ENCODE data around the gene SF3B2. TPM values are rescaled to one million over a fixed set of nuclear protein-coding genes. Genes with fewer than 3 reads are reported as not detected.
"Not testable (repeated sequence)": the region's sequence is repeated elsewhere in the genome, so short reads cannot be mapped to it uniquely, and the experiment has no call there.

Gene SF3B2
- total and polyA plus RNA-seq, 2 donors (not counting 1 experiment from before 2014, with no cell fraction given) = 139 to 205 TPM

- H3K9ac ChIP-seq (ENCODE audit: low read length) = peak overlapping the region; percentile 25
- no peaks in the 10 kb centered on the region for H3K27me3 ChIP-seq (replicated peaks in 1 of 4; ENCODE audit: control extremely low read depth in 1 of 4, control insufficient read depth in 3 of 4, insufficient read depth in 4 of 4, low read length in 3 of 4)
- no peaks in the 10 kb centered on the region for H3K9me3 ChIP-seq (ENCODE audit: control extremely low read depth in 1 of 3, control insufficient read depth in 2 of 3, insufficient read depth in 1 of 3, low read length in 2 of 3)
- CTCF ChIA-PET = interaction anchor here (0.7 to 6.6 kb wide), 4 partner anchors 9 to 209 kb away, joined by 3 to 98 read pairs (median 4); partner anchors contain the start of gene PACS1
- peaks cover 69 to 78% of the 10 kb centered on the region in 2 donors for H3K4me1 ChIP-seq (ENCODE audit: control insufficient read depth in 2 of 2, insufficient read depth in 2 of 2, low read length in 2 of 2)
- H2AFZ ChIP-seq (ENCODE audit: insufficient read depth, low read depth, low read length, poor library complexity, severe bottlenecking) = no peak overlapping the region
- peak overlapping the region; percentile 45 to 93 for H3K27ac ChIP-seq (ENCODE audit: low read length in 2 of 2)
- WGBS (ENCODE audit: insufficient coverage) = no CpG with 5 or more reads among the region's 3 CpGs
- peak; percentile 66 for DNase-seq
- intact Hi-C loops (cut with micrococcal nuclease) = no loop called here
- no peak for TF ChIP-seq EZH2 (IDR thresholded peaks at IDR 0.05; ENCODE audit: borderline replicate concordance, insufficient read depth, low read depth, low read length, poor library complexity, severe bottlenecking)
- TF ChIP-seq, protein P1, sequence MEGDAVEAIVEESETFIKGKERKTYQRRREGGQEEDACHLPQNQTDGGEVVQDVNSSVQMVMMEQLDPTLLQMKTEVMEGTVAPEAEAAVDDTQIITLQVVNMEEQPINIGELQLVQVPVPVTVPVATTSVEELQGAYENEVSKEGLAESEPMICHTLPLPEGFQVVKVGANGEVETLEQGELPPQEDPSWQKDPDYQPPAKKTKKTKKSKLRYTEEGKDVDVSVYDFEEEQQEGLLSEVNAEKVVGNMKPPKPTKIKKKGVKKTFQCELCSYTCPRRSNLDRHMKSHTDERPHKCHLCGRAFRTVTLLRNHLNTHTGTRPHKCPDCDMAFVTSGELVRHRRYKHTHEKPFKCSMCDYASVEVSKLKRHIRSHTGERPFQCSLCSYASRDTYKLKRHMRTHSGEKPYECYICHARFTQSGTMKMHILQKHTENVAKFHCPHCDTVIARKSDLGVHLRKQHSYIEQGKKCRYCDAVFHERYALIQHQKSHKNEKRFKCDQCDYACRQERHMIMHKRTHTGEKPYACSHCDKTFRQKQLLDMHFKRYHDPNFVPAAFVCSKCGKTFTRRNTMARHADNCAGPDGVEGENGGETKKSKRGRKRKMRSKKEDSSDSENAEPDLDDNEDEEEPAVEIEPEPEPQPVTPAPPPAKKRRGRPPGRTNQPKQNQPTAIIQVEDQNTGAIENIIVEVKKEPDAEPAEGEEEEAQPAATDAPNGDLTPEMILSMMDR (IDR thresholded peaks at IDR 0.05) = no peak
- no peaks in the 10 kb centered on the region for H3K9me3 Mint-ChIP-seq (ENCODE audit: insufficient read depth)
- H3K27ac Mint-ChIP-seq = peak overlapping the region; percentile 96
- peaks cover 82% of the 10 kb centered on the region for H3K4me1 Mint-ChIP-seq
- H3K79me2 ChIP-seq (ENCODE audit: control insufficient read depth, insufficient read depth, low read length) = peaks cover 92% of the 10 kb centered on the region
- H4K20me1 ChIP-seq (ENCODE audit: control insufficient read depth, insufficient read depth, low read length, poor library complexity, severe bottlenecking) = peaks cover 7% of the 10 kb centered on the region
- peak overlapping the region in 1 of 5 experiments; percentile 1 for H3K4me3 ChIP-seq (ENCODE audit: control extremely low read depth in 1 of 5, extremely low read depth in 1 of 5, insufficient read depth in 1 of 5, low read depth in 2 of 5, low read length in 4 of 5)
- peak; percentile 11 for ATAC-seq (ENCODE audit: low read depth)
- peaks cover 1 to 26% of the 10 kb centered on the region in 2 experiments for H3K36me3 ChIP-seq (replicated peaks in 1 of 2; ENCODE audit: control extremely low read depth in 1 of 2, control insufficient read depth in 1 of 2, extremely low read depth in 1 of 2, insufficient read depth in 2 of 2, low read length in 1 of 2)
- H3K27me3 Mint-ChIP-seq = no peaks in the 10 kb centered on the region
- peak overlapping the region; percentile 48 for H3K4me2 ChIP-seq (replicated peaks; ENCODE audit: low read depth, low read length, poor library complexity, severe bottlenecking)
- peak overlapping the region; percentile 79 for H3K4me3 Mint-ChIP-seq
- POLR2A ChIA-PET = interaction anchor here (2.3 kb wide), 1 partner anchor 33 kb away, joined by 6 read pairs; no protein-coding TSS in a partner anchor
Observed at GRCh38 chr11:66077927-66078326, 25.8 kb downstream of the SF3B2 start.

DNA sequence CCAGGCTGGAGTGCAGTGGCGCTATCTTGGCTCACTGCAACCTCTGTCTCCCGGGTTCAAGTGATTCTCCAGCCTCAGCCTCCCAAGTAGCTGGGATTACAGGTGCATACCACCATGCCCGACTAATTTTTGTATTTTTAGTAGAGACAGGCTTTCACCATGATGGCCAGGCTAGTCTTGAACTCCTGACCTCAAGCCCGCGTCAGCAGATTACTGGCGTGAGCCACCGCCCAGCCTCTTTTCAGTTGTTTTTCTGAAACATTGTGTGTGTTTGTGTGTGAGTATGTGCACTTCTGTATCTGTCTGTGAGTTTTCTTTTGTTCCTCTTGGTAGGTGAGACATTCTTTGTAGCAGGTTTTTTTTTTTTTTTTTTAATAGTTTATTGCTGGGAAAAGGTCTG is 26.8 kb downstream of the SF3B2 start:
- H3K27me3 ChIP-seq (replicated peaks in 1 of 4; ENCODE audit: control extremely low read depth in 1 of 4, control insufficient read depth in 3 of 4, insufficient read depth in 4 of 4, low read length in 3 of 4); DNase-seq; H3K9ac ChIP-seq (ENCODE audit: low read length); H3K27me3 Mint-ChIP-seq; ATAC-seq (ENCODE audit: low read depth); POLR2A ChIA-PET; H4K20me1 ChIP-seq (ENCODE audit: control insufficient read depth, insufficient read depth, low read length, poor library complexity, severe bottlenecking); H3K4me3 ChIP-seq (ENCODE audit: control extremely low read depth in 1 of 5, extremely low read depth in 1 of 5, insufficient read depth in 1 of 5, low read depth in 2 of 5, low read length in 4 of 5); H3K9me3 ChIP-seq (ENCODE audit: control extremely low read depth in 1 of 3, control insufficient read depth in 2 of 3, insufficient read depth in 1 of 3, low read length in 2 of 3); intact Hi-C loops (cut with micrococcal nuclease); H2AFZ ChIP-seq (ENCODE audit: insufficient read depth, low read depth, low read length, poor library complexity, severe bottlenecking); H3K9me3 Mint-ChIP-seq (ENCODE audit: insufficient read depth): not testable (repeated sequence)
- 100% methylated on average over 1 of the region's 7 CpGs for WGBS (ENCODE audit: insufficient coverage)
- peak overlapping the region; percentile 52 for H3K4me3 Mint-ChIP-seq
- peak overlapping the region; percentile 96 for H3K27ac Mint-ChIP-seq
- H3K4me2 ChIP-seq (replicated peaks; ENCODE audit: low read depth, low read length, poor library complexity, severe bottlenecking) = peak overlapping the region; percentile 81
- peak overlapping the region; percentile 45 to 93 for H3K27ac ChIP-seq (ENCODE audit: low read length in 2 of 2)
- H3K79me2 ChIP-seq (ENCODE audit: control insufficient read depth, insufficient read depth, low read length) = peaks cover 92% of the 10 kb centered on the region
- CTCF ChIA-PET = interaction anchor here (6.6 kb wide), 1 partner anchor 10 kb away, joined by 98 read pairs; the partner anchor contains the start of gene PACS1
- H3K4me1 Mint-ChIP-seq = peaks cover 85% of the 10 kb centered on the region
- peaks cover 3 to 22% of the 10 kb centered on the region in 2 experiments for H3K36me3 ChIP-seq (replicated peaks in 1 of 2; ENCODE audit: control extremely low read depth in 1 of 2, control insufficient read depth in 1 of 2, extremely low read depth in 1 of 2, insufficient read depth in 2 of 2, low read length in 1 of 2)
- peaks cover 76 to 83% of the 10 kb centered on the region in 2 donors for H3K4me1 ChIP-seq (ENCODE audit: control insufficient read depth in 2 of 2, insufficient read depth in 2 of 2, low read length in 2 of 2)
